NCI-H146 treated with DMSO at 0.1 percent for 48 hours (cell line): Measurements from ENCODE around the gene KIAA0825.
"Not testable (repeated sequence)": the region's sequence is repeated elsewhere in the genome, so short reads cannot be mapped to it uniquely, and the experiment has no call there.

ENCODE experiments used
- DNase-seq: peaks from one replicate; lab custom pipeline; 2025; ENCODE audit not compliant: unreplicated experiment; lab: John Stamatoyannopoulos, UW

The KIAA0825 gene

GRCh38 chr5:94575196-94575595 is 43.2 kb downstream of the KIAA0825 start:
- no peak for DNase-seq

GRCh38 chr5:94573349-94573748 is 45.1 kb downstream of the KIAA0825 start:
- not testable (repeated sequence) for DNase-seq

- no peak for DNase-seq
Observed at GRCh38 chr5:94571415-94571814, 47.0 kb downstream of the KIAA0825 start.

GRCh38 chr5:94564812-94565211 is 53.6 kb downstream of the KIAA0825 start:
- DNase-seq = no peak

- peak; percentile 4 for DNase-seq
Observed at GRCh38 chr5:94562327-94562971, 56.0 kb downstream of the KIAA0825 start.

GRCh38 chr5:94558028-94558427 is 60.4 kb downstream of the KIAA0825 start:
- no peak for DNase-seq

- DNase-seq = no peak
Observed at GRCh38 chr5:94551858-94552257, 66.5 kb downstream of the KIAA0825 start.

- no peak for DNase-seq
Observed at GRCh38 chr5:94545870-94546625, 72.4 kb downstream of the KIAA0825 start.

GRCh38 chr5:94544875-94545547 is 73.4 kb downstream of the KIAA0825 start:
- DNase-seq = no peak

GRCh38 chr5:94544031-94544650 is 74.3 kb downstream of the KIAA0825 start:
- DNase-seq = no peak

- DNase-seq = no peak
Observed at GRCh38 chr5:94540856-94541494, 77.4 kb downstream of the KIAA0825 start.

- no peak for DNase-seq
Observed at GRCh38 chr5:94538260-94538659, 80.1 kb downstream of the KIAA0825 start.

- DNase-seq = no peak
Observed at GRCh38 chr5:94526706-94527105, 91.7 kb downstream of the KIAA0825 start.

GRCh38 chr5:94524841-94525697 is 93.3 kb downstream of the KIAA0825 start:
- peak; percentile 38 for DNase-seq

- DNase-seq = no peak
Observed at GRCh38 chr5:94523018-94523417, 95.4 kb downstream of the KIAA0825 start.

GRCh38 chr5:94522117-94522516 is 96.3 kb downstream of the KIAA0825 start:
- peak; percentile 8 for DNase-seq

- no peak for DNase-seq
Observed at GRCh38 chr5:94517490-94518488, 100.6 kb downstream of the KIAA0825 start.

GRCh38 chr5:94516148-94516547 is 102.3 kb downstream of the KIAA0825 start:
- no peak for DNase-seq
